Right renal cortex interstitium (tissue), 3 donors: ENCODE measurements around the gene PDE3A. TPM values are rescaled to one million over a fixed set of nuclear protein-coding genes. Genes with fewer than 3 reads are reported as not detected.
"Not testable (repeated sequence)": the region's sequence is repeated elsewhere in the genome, so short reads cannot be mapped to it uniquely, and the experiment has no call there.

Experiments
- DNase-seq, 3 donors: peaks; one replicate each; pipeline ENCODE4 v3.0.0-alpha.2; 2013; ENCODE audit warnings: low read depth in 3 of 3, low spot score in 2 of 3
- polyA plus RNA-seq, 3 donors: library from polyadenylated mRNA; unstranded; fragments of 120-200 nt; gene quantifications; one replicate each; pipeline ENCODE4 v1.2.1, GENCODE V29; 2013; ENCODE audit not compliant: insufficient read length in 3 of 3

The PDE3A gene
- polyA plus RNA-seq, 3 donors = 22.5 to 30.4 (median 25.4) TPM

DNA sequence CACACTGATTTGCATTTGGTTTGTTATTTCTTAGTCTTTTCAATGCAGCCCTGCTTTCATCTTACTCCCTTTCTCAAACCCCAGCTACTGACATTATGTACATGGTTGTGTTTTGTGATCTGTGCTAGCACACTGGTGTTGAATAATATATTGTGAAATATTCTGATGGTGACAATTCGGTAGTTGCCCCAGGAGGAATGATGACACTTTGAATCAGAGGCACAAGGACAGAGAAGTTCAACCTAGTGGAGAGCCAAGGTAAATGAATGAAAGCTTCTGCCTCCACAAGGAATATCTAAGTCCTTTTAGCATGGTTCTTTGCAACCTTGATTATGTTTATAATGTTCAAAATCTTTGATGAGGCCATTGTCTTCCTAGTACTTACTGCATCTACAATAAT is 159.9 kb downstream of the PDE3A start:
- no peak for DNase-seq

DNA sequence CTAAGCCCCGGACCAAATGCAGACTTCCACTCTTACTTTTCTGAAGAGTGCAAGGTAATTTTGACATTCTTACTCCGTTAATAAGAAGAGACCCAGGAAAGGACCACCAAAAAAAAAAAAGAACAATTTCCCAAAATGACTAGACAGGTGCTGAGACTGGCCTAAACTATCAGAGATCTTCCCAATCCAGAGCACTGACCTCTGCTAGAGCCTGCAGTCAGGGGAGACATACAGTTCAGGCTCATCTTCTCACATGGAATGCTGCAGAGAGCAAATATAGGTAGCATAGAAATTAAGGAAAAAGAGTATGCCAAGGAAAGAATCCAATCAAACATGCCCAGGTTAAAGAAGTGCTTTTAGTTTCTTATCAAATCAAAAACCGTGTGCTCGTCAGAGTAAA is 177.9 kb downstream of the PDE3A start:
- DNase-seq = no peak

DNA sequence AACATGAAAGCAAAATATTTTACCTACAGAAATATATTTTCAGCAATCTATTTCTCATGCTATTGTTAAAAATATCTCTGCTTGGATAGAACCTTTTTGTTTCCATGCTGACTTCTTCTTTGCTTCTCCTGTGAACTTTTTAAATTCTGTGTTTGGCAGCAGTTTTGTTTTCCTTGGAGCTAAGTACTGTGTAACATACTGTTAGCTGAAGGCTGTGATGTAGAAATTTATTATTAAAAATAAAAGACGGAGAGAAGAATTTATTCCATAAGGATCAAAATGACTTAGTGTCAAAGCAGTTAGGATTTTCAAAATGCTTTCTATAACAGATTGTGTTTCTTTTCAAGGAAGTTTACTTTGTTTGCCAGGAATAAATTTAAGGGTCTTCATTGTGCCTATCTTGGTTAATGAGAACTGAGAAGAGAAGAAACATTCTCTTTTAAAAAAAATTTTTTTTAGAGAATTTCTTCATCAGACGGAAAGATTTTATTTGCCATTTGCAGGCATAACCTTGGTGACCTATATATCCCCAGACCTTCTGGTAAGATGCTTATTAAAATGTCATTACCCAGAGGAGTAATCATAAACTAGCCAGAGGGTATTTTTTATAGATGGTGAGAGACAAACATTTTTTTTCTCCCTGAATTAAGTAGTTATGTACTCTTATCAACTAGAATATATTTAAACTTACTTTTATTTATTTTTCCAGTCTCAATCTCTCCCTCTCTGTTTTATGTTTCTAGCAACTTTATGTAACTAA is 179.7 kb downstream of the PDE3A start:
- peak; percentile 43 to 57 (median 55) for DNase-seq

DNA sequence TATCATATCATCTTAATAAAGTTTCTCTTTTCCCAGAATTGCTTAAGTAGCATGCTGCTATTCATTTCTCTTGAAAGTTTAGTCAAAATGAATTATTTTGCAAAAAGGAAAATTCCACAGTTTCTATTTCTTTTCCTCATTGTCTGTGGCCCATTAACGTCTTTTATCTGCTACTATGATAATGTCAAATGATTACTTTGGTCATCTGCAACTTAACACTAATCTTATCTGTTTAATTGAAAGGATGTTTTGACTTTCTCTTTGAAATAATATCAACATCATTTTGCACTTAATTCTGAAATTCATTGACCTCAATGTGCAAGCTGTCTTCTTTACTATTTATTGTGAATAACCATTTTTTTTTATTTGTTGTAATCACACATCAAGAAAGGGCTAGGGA is 180.3 kb downstream of the PDE3A start:
- DNase-seq = no peak

DNA sequence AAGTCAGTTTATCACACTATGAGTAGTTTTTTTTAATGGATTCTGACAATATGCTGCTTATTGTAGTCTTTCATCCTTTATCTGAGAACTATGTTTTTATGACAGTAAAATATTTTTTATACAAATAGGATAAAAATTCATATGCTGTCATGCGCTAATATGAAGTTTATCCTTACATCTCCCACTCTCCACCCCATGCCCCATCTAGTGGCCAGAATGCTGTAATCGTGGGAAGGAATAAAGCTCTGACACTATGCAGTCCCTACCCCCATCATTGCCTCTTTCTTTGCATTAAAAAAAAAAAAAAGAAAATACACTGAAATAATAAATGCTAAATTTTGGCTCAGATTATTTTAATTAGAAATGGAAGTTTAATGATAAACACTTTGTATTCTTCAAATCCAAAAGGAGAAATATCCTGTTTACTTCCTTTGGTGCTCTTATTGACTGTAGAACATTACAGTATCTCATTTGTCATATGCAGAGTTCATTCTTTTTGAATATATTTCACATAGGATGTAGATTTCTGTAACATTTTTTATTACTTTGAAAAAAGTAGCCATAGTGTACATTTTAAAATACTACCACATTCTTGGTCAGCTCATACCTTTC is 180.9 kb downstream of the PDE3A start:
- peak in 2 of 3 donors; percentile 39 to 48 for DNase-seq

DNA sequence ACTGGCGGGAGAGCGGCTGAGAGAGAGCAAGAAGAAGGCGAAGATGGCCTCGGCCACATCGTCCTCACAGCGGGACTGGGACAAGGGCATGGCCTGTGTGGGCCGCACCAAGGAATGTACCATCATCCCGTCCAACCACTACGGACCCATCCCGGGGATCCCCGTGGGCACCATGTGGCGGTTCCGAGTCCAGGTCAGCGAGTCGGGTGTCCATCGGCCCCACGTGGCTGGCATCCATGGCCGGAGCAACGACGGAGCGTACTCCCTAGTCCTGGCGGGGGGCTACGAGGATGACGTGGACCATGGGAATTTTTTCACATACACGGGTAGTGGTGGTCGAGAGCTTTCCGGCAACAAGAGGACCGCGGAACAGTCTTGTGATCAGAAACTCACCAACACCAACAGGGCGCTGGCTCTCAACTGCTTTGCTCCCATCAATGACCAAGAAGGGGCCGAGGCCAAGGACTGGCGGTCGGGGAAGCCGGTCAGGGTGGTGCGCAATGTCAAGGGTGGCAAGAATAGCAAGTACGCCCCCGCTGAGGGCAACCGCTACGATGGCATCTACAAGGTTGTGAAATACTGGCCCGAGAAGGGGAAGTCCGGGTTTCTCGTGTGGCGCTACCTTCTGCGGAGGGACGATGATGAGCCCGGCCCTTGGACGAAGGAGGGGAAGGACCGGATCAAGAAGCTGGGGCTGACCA is 183.6 kb downstream of the PDE3A start:
- not testable (repeated sequence) for DNase-seq

DNA sequence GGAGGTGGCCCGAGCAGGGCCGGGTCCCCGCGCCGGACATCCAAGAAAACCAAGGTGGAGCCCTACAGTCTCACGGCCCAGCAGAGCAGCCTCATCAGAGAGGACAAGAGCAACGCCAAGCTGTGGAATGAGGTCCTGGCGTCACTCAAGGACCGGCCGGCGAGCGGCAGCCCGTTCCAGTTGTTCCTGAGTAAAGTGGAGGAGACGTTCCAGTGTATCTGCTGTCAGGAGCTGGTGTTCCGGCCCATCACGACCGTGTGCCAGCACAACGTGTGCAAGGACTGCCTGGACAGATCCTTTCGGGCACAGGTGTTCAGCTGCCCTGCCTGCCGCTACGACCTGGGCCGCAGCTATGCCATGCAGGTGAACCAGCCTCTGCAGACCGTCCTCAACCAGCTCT is 184.2 kb downstream of the PDE3A start:
- DNase-seq = not testable (repeated sequence)

DNA sequence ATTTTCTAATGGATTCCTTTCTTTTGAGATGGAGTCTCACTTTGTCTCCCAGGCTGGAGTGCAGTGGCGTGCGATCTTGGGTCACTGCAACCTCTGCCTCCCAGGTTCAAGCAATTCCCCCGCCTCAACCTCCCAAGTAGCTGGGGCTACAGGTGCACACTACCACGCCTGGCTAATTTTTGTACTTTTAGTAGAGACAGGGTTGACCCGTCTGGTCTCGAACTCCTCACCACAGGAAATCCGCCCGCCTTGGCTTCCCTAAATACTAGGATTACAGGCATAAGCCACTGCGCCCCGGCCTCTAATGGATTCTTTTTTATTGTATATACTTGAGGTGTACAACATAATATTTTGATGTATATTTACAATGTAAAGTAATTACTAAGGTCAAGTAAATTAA is 186.7 kb downstream of the PDE3A start:
- no peak for DNase-seq

DNA sequence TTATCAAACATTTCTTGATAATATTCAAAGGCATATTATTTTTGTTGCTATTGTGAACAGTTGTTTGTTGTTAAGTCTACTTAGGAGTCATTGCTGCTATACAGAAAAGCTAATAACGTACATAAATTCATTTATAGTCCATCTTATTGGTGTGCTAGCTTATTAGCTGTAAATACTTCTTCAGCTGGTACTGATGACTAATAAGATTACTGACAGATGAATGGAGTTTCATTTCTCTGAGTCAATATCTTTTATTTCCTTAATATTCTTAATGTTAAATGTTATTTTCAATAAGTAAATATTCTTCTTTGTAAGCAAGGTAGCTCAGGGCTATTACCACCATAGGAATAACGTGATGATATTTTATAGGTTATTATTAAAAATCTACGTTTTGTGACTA is 187.4 kb downstream of the PDE3A start:
- DNase-seq = no peak

DNA sequence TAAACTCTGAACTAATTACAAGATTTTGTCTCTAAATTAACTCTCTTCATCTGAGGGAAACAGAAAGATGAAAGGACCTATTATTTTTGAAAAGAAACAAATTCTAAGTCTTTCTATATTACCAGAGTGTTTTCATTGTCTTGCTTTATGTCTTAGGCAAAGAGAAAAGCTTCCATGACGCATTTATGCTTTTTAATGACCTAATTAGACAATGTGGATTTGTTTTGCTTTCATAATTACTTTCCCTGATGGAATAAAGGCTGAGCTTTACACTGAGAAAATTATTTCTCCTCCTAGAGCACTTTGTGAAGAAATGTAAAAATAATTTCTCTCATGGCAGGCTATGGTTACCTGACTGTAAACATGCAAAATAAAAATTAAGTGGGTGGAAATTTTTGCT is 188.8 kb downstream of the PDE3A start:
- DNase-seq = no peak

DNA sequence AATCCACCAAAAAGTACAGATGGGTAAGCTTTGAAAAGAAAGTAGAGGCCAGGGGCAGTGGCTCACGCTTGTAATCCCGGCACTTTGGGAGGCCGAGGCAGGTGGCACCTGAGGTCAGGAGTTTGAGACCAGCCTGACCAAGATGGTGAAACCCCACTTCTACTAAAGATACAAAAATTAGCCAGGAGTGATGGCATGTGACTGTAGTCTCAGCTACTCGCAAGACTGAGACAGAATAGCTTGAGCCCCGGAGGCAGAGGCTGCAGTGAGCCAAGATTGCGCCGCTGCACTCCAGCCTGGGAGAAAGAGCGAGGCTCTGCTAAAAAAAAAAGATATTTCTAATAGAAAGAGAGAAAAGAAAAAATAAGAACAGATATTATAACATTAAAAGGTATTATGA is 192.6 kb downstream of the PDE3A start:
- DNase-seq = no peak

DNA sequence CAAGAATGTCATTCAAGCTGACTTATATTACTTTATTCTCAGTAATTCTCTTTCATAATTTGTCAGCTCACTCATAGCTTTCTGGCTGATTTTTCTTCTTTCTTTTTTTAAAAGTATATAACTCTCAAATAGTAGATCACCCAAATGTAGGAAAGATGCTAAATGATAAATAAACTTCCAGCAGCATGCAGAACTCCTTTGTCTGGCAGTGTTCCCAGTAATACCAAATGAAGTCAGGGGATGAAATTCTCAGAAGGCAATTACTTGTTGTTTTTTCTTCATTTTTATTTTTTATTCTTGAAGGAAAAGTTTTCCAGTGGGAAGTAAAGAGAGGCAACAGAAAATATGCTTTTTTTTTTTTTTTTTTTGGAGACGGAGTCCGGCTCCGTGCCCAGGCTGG is 193.5 kb downstream of the PDE3A start:
- no peak for DNase-seq

DNA sequence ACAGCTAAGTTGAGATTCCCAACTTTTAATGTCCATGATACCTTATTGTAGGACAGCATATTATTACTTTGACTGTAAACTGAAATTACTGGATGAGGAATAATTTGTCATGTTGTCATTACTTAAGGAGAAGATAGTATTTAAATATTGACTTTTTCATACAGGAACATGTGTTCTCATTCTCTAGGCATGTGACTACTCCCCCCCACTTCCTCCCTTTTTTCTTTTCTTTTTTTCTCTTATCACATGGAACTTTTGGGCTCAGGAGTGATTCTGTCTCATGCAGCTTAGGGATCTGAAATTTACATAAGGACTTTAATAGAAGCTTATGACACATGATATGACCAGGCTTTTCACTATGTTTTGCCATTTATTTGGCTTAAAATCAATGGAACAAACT is 199.1 kb downstream of the PDE3A start:
- DNase-seq = no peak

DNA sequence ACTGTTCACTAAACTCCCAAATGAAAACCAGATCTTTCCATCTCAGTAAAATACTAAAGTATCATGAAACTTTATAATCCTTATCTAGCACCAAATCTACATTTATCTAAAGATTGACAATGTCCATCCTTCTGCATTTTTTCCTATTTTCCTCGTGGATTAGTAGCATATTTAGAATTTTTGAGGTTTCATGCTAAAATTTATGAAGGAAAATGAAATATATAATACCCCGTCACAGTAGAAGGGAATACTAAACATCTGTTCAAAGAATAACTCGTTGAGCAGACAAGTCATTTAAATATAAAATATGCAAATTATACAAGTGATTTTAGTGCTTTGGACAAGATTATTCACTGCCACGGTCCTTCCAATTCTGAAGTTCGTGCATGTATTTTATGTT is 204.1 kb downstream of the PDE3A start:
- no peak for DNase-seq

DNA sequence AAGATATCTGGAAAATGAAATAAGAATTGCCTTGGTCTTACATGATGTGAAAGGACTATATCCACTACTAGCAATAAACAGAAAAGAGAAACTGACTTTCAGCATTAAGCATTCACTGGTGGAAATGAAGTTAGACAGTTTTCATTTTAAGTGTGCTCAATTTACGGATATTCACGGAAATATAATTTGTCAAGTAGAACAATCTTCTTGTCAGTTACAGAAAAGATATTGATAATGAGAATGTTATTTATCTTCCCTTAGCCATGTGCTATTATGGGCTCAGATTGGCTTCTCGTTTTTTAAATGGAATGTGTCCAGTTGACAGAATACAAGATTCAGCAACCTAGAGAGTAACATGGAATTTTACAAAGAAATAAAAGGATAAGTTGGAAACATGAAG is 208.2 kb downstream of the PDE3A start:
- DNase-seq = no peak

DNA sequence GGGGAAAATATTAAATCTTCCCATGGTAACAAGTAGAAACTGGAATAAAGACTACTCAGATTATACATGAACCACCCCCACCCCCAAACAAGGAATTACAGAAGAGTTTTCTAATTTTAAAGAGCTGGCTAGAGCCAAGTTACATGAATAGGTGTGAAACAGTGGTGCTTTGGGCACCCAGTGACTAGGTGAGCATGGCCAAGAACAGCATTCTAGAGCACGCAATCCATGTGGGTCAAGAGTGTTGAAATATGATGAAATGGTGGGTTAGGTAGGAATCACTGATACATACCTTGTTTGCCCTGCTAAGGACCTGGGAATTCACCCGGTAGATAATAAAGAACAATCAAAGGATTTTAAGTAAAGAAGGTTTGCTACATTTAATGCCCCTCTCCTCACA is 208.7 kb downstream of the PDE3A start:
- no peak for DNase-seq

DNA sequence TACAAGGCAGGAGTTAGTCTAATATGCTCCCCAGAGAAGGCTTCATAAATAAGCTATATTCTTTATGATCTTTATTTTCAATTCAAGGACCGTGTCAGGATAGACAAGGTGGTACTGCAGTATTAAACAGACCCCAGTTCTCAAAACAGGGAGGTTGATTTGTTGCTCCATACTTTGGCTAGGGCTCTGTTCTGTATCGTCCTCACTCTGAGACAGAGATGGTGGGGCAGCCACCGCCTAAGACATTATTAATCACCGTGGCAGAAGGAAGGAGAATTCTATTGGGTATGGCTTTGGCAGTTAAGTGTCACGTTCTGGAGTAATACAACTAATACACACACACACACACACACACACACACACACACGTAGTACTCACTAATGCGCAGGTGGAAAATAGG is 209.8 kb downstream of the PDE3A start:
- DNase-seq = no peak

DNA sequence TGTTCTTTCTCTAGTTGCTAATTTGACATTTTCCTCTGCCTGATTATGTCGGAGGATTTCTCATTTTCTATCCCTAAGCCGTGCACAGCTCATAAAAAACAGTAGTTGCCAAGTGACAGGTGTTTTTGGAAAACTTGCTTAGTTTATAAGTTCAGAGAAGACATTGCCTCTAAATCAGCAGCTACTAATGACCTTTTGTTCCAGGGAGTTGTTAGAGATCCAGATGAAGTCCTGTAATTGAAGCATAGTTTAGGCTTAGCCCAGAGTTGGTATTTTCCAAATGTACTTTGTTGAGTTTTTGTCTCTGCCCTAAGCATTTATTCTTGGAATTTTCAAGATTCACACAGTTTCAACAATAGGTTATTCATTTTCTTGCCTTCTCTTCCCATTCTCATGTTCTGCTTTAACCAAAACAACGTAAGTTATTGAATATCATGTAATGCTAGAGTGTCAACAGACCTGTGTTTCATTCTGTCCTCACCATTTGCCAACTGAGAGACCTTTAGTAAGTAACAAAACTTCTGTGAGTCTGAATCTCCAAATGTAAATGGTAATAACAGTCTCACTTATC is 216.8 kb downstream of the PDE3A start:
- no peak for DNase-seq

DNA sequence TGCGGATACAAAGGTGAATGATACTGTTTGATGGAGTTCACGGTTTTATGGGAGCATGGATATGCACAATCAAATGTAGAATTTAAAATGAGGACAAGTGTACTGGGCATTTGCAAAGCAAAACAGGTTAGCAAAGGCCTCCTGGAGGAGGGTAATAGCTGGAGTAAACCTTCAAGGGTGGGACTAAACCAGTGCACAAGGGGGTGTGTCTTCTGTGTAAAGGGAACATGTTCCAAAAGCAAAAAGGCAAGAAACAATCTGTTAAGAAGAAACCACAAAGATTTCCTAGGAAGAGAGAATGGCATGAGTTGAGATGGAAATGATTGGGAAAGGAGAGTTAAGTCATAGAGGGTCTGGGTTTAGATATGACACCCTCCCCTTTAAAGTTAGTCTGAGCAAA is 217.6 kb downstream of the PDE3A start:
- no peak for DNase-seq

DNA sequence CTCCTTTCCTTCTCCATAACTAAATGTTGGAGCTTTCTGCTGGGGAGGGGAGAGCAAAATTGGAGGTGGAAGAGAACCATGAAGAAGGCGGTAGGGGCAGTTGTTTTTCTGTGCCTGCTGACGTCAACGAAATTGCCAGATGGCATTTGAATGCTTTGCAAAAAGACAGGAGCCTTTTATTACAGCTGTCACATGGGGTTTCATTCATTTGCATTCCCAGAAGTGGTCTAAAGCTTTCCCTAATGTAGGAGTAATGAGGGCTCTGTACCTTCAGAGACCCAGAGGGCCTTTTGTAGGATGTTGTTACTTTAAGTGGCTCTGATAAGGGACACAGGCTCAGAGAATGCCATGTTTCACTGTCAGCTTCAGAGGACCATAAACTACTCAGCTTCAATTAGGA is 219.7 kb downstream of the PDE3A start:
- DNase-seq = no peak

DNA sequence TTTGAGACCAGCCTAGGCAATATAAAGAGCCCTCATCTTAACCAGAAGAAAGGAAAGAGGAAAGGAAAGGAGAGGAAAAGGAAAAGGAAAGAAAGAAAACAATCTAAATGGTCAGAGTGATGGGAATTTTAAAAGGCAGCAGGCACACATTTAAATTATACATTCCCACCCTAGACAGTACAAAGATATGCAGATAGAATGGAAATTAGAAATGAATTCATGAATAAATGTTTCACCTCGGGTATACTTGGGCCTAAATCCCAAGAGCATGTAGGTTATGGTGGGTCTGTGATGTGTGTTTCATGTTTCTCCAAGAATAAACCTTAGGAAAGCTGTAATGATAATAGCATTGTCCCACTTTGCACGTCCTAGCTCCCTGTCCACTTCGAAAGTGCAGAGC is 222.2 kb downstream of the PDE3A start:
- no peak for DNase-seq

DNA sequence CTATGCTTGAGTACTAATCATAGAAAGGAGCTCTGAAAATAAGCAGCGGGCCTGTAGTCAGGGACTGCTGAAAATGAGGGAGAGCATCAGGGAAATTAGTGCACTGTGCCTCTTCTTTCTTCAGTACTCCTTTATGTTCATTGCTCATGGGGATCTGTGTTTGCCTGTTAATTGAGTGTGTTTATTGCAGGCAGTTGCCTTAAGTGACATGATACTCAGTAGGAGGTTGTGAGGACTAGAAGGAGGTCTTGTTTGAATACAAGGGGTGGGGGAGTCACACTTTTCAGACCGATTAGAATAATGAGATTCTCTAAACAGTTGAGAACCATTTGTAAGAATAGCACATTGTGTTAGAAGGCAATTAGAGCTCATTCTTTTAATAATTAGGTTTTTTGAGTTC is 224.2 kb downstream of the PDE3A start:
- DNase-seq = no peak
